ENCODE measurements around the gene MYO5B. TPM values are rescaled to one million over a fixed set of nuclear protein-coding genes. Genes with fewer than 3 reads are reported as not detected.

The MYO5B gene
- total RNA-seq, 2 experiments from 2014 or later = 0.78 TPM; not detected in 1

DNA sequence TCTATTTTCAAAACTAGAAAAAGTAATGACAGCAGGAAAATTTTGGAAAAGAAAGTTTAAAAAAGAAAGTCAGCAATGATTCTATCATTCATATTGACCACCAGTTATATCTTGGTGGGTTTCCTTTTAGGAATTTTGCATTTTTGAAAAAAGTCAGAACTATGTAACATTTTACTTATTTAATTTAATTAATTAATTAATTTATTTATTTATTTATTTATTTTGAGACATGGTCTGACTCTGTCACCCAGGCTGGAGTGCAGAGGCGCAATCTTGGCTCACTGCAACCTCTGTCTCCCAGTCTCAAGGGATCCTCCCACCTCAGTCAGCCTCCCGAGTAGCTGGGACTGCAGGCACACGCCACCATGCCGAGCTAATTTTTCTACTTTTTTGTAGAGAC is 231.7 kb downstream of the MYO5B start:
- H3K36me3 Mint-ChIP-seq = no peaks in the 10 kb centered on the region
- H3K27me3 Mint-ChIP-seq = peaks cover 19% of the 10 kb centered on the region
- H3K9me3 Mint-ChIP-seq = no peaks in the 10 kb centered on the region
- no peak overlapping the region for H3K4me3 Mint-ChIP-seq
- H3K27ac Mint-ChIP-seq = no peak overlapping the region
- DNase-seq = no peak
- H3K4me1 Mint-ChIP-seq = peaks cover 29% of the 10 kb centered on the region

DNA sequence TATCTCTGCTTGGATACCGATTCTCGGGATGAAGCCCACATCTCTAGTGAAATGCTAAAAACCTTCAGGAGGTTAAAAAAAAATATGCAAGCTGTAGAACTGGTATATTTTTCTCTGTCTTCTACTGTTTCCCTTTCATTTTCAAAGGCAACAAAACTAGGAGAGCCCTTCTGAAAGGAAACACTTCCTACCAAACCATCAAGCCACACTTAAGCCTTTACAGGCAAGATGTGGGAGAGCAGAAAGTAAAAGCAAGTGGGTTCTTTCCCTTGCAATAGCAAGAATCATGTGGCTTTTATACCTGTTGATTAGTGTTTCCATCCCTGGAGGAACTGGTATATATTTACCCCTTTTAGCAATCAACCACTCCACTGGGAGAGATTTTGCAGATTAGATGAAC is 233.7 kb downstream of the MYO5B start:
- Mint-ChIP-seq H3K27me3 (peaks cover 27% of the 10 kb centered on the region), H3K36me3 (no peaks in the 10 kb centered on the region), H3K9me3 (no peaks in the 10 kb centered on the region), H3K4me3 (no peak overlapping the region), H3K27ac (no peak overlapping the region), H3K4me1 (peaks cover 29% of the 10 kb centered on the region)
- no peak for DNase-seq

DNA sequence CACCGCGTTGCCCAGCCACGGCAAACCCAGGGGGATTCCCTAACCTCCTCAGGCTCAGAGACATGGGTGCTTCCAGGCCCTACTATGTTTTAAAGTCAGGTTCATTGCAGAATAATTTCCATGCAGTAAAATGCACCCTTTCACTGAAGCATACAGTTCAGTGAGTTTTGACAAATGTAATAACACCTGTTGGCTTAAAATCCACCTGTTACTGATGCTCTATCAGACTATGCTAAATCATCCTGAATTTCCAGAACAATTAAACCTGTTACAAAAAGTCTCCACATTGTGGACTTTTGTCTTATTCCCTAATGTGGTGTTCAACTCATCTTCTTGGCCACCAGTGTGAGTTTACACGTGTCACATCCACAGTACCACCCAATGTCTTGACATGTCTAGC is 234.6 kb downstream of the MYO5B start:
- H3K27me3 Mint-ChIP-seq = peaks cover 27% of the 10 kb centered on the region
- H3K27ac Mint-ChIP-seq = no peak overlapping the region
- H3K4me3 Mint-ChIP-seq = no peak overlapping the region
- no peak for DNase-seq
- peaks cover 29% of the 10 kb centered on the region for H3K4me1 Mint-ChIP-seq
- H3K9me3 Mint-ChIP-seq = no peaks in the 10 kb centered on the region
- no peaks in the 10 kb centered on the region for H3K36me3 Mint-ChIP-seq

DNA sequence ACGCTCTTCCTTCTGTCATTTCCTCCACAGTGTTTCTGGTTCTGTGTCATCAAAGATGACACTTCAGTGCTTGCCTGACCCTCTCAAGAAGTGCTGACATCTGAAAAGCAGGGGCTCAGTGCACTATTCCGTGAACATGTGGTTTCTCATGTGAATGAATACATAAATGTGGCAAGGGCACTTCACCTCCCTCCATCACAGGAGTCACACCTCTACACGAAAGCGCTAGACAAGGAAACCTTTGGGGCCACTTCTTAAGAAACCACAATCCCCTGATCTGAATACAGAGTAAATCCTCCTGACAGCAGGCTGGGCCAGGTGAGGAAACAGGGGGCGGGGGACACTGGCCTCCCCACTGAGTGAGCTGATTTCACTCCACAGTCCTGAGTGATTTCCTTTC is 235.8 kb downstream of the MYO5B start:
- H3K4me3 Mint-ChIP-seq = no peak overlapping the region
- H3K27me3 Mint-ChIP-seq = peaks cover 23% of the 10 kb centered on the region
- peaks cover 29% of the 10 kb centered on the region for H3K4me1 Mint-ChIP-seq
- peak; percentile 28 for DNase-seq
- H3K9me3 Mint-ChIP-seq = no peaks in the 10 kb centered on the region
- no peaks in the 10 kb centered on the region for H3K36me3 Mint-ChIP-seq
- H3K27ac Mint-ChIP-seq = peak overlapping the region; percentile 1

DNA sequence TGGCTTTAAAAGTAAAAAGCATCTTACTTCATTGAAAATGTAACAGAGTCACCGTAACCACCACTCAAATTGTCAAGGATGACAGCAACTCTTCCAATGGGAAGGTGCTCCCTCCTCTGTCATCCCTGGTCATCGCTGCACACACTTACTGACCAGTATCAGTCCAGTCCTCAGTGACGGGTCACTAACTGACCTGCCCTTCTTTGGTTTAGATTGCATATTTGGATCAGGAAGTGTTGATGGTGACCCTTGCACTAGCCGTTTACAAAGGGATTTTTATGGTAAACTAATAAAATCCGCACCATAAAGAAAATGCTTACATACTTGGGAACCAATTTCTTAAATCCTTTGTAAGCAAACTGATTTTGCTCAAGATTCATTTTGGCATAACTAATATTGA is 239.7 kb downstream of the MYO5B start:
- no peaks in the 10 kb centered on the region for H3K9me3 Mint-ChIP-seq
- peaks cover 27% of the 10 kb centered on the region for H3K27me3 Mint-ChIP-seq
- peaks cover 24% of the 10 kb centered on the region for H3K4me1 Mint-ChIP-seq
- no peak overlapping the region for H3K4me3 Mint-ChIP-seq
- H3K36me3 Mint-ChIP-seq = no peaks in the 10 kb centered on the region
- H3K27ac Mint-ChIP-seq = no peak overlapping the region
- DNase-seq = no peak

DNA sequence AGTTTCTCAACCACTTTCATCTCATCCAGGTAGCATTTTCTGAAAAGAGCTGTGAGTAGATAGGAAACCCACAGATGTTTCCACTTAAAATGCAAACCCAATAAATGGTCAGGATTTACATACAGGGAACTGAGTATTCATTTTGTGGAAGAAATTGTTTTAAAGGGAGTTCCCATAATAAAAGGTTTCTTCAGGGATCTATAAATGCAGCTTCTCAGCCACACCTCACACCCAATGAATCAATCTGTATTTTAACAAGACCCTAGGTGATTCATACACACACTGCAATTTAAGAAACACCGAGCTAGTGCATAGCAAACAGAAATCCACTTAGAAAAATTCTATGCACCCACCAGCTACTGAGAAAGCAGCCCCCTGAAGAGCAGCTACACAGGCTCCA is 241.6 kb downstream of the MYO5B start:
- Mint-ChIP-seq H3K36me3 (no peaks in the 10 kb centered on the region), H3K27me3 (peaks cover 19% of the 10 kb centered on the region)
- DNase-seq = no peak

DNA sequence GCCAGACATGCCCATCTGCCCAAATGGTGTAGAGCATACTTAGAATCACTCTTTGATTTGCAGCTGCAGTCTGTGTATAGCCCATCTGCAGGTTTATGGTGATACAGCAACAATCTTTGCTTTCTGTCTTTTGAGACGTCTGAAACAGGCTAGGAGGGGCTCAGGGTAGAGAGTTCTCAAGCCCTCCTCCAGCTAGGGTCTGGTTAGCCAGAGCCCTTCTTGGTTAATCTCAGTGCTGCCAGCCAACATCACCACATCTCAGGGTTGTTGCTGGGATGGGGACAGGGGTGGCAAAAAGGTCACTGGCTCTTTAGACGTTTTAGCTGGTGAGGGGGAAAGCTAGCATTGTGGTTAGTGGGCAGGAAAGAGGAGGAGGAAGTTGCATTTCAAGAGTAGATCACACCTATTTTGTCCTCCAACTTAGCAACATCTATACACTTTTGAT is 245.0 kb downstream of the MYO5B start:
- Mint-ChIP-seq H3K36me3 (no peaks in the 10 kb centered on the region), H3K4me3 (peak overlapping the region; percentile 56), H3K9me3 (no peaks in the 10 kb centered on the region), H3K4me1 (peaks cover 21% of the 10 kb centered on the region), H3K27me3 (peaks cover 9% of the 10 kb centered on the region), H3K27ac (no peak overlapping the region)
- DNase-seq = no peak

More for the DNA sequence above, 241.6 kb downstream of the MYO5B start:
- no peak overlapping the region for H3K27ac Mint-ChIP-seq
- no peak overlapping the region for H3K4me3 Mint-ChIP-seq
- H3K9me3 Mint-ChIP-seq = no peaks in the 10 kb centered on the region
- H3K4me1 Mint-ChIP-seq = peaks cover 19% of the 10 kb centered on the region

DNA sequence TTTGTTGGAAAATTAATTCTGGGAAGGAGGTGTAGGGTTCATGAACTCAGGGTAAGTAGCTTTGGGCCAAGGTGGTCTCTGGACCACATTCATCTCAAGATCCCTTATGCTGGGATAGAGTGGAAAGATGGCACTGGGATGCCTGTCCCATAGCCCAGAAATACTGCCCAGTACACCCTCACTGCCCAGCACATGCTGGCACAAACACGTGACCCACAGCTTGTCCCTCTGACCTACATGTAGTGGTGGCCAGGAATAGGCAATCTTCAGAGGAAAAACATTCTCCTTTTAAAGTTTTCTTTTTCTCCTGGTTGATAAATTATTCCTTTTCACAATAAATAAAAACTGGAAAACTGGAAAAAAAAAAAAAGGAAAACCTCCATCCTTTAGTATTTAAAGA is 246.0 kb downstream of the MYO5B start:
- Mint-ChIP-seq H3K4me3 (no peak overlapping the region), H3K9me3 (no peaks in the 10 kb centered on the region), H3K36me3 (no peaks in the 10 kb centered on the region), H3K27ac (no peak overlapping the region), H3K4me1 (peaks cover 22% of the 10 kb centered on the region), H3K27me3 (peaks cover 9% of the 10 kb centered on the region)
- no peak for DNase-seq

DNA sequence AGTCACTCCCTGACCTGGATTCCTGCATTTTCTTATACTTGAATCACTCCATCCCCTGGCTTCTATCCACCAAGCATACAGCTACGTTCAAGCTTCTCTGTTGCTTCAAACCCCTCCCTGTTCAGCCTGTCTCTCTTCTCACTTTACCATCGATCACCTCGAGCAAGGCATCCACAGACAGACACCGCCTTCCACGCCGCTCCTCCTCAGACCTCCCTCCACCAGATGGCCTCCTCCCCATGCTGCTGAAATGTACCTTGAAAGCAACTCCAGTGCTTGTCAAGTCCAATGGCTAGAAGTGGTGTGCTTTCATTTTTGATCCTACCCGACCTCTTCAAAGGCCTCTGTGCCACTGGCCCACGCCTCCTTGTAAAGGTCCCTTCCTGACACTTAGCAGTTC is 250.3 kb downstream of the MYO5B start:
- H3K9me3 Mint-ChIP-seq = no peaks in the 10 kb centered on the region
- H3K4me3 Mint-ChIP-seq = no peak overlapping the region
- H3K4me1 Mint-ChIP-seq = peaks cover 5% of the 10 kb centered on the region
- no peak for DNase-seq
- no peaks in the 10 kb centered on the region for H3K36me3 Mint-ChIP-seq
- H3K27ac Mint-ChIP-seq = no peak overlapping the region
- no peaks in the 10 kb centered on the region for H3K27me3 Mint-ChIP-seq

DNA sequence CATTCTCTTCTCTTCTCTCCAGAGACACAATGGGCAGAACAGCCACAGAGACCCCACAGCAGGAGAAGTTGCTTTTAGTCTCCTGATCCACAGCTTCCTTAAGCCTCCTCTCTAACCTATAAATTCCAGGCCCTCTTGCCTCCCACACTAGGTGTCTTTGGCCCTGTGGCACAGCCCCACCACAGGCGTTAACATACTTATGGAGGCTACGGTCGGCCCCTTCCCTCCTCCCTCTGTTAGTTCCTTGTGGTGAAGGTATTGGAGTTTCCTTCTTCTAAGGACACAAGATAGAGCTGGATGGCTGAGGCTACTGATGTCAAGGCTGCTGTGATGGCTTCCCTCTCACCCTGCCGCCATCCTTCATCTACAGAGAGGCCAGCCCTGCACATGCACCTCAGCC is 258.1 kb downstream of the MYO5B start:
- Mint-ChIP-seq H3K4me3 (no peak overlapping the region), H3K9me3 (no peaks in the 10 kb centered on the region), H3K4me1 (no peaks in the 10 kb centered on the region), H3K27me3 (no peaks in the 10 kb centered on the region), H3K36me3 (no peaks in the 10 kb centered on the region), H3K27ac (no peak overlapping the region)
- no peak for DNase-seq

DNA sequence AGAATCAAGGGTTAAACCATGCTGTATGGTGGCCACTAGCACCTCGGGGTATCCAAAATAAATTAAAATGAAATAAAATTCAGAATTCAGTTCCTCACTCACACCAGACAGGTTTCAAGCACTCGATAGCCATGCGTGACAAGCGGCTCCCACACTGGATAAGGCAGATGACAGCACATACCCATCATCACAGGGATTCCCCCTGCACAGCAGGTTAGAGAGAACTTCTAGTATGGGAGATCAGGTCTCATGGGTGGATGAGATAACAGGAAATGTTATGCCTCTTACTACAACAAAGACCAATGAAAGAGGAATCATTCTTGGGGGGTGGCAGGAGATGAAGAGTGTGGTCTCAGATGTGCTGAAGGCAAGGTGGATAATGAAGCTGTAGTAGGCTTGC is 259.7 kb downstream of the MYO5B start:
- H3K27me3 Mint-ChIP-seq = no peaks in the 10 kb centered on the region
- H3K27ac Mint-ChIP-seq = no peak overlapping the region

DNA sequence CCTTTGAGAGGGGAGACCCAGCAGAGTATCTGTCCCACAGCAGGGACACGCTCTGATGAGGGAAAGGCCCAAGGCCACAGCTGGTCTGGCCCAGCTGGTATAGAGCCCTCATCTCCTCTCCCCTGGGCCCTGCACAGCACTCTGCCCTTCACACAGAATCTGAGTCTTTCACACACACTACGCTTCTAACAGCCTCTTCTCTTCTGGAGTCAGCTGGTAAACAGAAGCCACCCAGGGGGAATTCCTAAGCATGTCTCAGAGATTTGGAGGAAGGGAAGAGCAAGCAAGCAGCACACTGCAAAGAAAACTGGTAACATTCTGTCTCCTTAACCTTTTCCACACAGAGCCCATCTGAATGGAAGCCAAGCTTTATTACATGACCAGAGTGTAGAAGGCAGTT is 260.5 kb downstream of the MYO5B start:
- Mint-ChIP-seq H3K9me3 (no peaks in the 10 kb centered on the region), H3K4me3 (no peak overlapping the region), H3K4me1 (no peaks in the 10 kb centered on the region), H3K27me3 (no peaks in the 10 kb centered on the region), H3K36me3 (no peaks in the 10 kb centered on the region), H3K27ac (no peak overlapping the region)
- no peak for DNase-seq

More for the DNA sequence above, 259.7 kb downstream of the MYO5B start:
- Mint-ChIP-seq H3K9me3 (no peaks in the 10 kb centered on the region), H3K36me3 (no peaks in the 10 kb centered on the region), H3K4me1 (no peaks in the 10 kb centered on the region), H3K4me3 (no peak overlapping the region)
- no peak for DNase-seq

DNA sequence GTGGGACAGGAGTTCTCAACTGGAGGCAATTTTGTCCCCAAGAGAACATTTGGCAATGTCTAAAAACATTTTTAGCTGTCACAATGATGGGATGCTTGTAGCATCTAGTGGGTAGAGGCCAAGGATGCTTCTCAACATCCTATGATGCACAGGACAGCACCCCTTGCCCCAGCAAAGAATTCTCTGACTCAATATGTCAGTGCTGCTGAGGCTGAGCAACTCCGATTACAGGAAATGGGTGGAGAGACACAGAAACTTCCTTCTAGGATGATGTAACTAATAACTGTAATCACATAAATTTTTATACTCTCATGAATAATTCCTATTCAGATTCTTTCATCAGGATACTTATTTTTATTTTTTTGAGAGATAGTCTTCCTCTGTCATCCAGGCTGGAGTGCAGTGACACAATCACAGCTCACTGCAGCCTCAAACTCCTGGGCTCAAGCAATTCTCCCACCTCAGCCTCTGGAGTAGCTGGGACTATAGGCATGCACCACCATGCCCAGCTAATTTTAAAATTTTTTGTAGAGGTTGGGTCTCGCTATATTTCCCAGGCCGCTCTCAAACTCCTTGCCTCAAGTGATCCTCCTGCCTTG is 261.3 kb downstream of the MYO5B start:
- no peaks in the 10 kb centered on the region for H3K36me3 Mint-ChIP-seq
- no peak overlapping the region for H3K27ac Mint-ChIP-seq
- H3K27me3 Mint-ChIP-seq = no peaks in the 10 kb centered on the region
- H3K9me3 Mint-ChIP-seq = no peaks in the 10 kb centered on the region
- no peak for DNase-seq
- H3K4me1 Mint-ChIP-seq = no peaks in the 10 kb centered on the region
- H3K4me3 Mint-ChIP-seq = no peak overlapping the region

DNA sequence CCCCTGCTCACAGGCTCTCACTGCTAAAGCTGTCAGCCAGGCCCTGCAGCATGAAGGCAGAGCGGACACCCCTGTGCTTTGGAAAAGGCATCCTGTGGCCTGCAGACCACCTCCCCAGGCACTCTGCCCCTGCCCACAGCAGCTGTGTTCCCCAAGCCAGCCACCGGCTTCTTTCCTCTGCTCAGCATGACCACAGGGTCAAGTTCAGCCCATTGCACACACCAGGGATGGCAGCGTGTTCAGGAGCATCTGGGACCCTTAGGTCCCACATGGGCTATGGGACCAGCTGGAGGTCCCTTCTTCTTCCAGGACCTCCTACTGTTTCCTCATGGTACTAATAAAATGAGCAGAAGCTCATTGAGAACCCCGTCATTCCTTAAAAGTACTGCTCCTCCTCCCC is 263.2 kb downstream of the MYO5B start:
- Mint-ChIP-seq H3K4me1 (no peaks in the 10 kb centered on the region), H3K36me3 (no peaks in the 10 kb centered on the region)
- DNase-seq = no peak

DNA sequence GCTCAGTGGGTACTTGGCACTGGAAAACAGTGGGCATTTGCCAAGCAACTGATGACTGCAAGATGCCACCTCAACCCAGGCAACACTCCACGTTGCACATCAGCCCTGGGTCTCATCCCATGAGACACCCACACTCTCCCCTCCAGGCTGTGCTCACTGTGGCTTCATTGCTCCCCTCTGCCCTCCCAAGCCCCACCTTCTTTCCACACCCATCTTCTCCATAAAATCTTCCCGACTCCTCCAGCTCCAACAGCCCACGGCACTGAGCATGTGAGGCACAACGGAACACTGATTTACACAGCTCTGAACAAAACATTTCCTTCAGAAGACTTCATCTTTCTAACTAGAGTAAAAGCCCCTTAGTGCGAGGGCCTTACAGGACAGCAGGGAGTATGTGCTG is 263.8 kb downstream of the MYO5B start:
- Mint-ChIP-seq H3K36me3 (no peaks in the 10 kb centered on the region), H3K27me3 (no peaks in the 10 kb centered on the region), H3K27ac (no peak overlapping the region), H3K4me1 (no peaks in the 10 kb centered on the region), H3K4me3 (no peak overlapping the region), H3K9me3 (no peaks in the 10 kb centered on the region)
- DNase-seq = no peak

More for the DNA sequence above, 263.2 kb downstream of the MYO5B start:
- Mint-ChIP-seq H3K4me3 (no peak overlapping the region), H3K27me3 (no peaks in the 10 kb centered on the region), H3K27ac (no peak overlapping the region), H3K9me3 (no peaks in the 10 kb centered on the region)

DNA sequence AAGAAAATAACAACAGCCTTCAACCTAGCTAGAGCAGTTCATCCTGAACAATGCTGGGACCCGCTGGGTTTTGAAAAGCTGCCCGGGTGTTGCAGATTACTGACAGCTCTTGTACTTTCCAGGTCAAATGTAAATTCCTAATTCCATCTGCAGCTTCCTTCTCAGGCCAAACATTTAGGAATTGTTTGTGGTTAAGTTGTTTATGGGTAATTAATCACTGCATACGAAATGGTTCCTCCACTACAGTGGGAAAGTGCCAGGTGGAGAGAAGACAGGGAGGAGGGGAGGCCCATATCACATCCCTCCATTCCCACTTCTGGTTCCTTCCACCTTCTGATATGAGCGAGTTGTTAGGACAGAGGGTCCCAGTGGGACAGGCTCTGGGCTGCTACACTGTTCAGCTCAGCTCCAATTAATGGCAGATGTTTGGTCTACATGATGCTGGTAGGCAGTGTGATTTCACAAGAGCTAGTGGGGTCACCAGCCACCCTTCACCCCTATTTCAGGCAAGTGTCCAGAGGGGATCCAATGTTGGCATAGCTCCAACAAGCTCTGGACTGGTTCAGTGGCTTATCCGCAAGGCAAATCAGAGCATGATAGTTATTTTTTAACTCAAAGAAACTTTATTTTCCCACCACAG is 268.7 kb downstream of the MYO5B start:
- Mint-ChIP-seq H3K27me3 (peaks cover 4% of the 10 kb centered on the region), H3K36me3 (no peaks in the 10 kb centered on the region), H3K27ac (no peak overlapping the region), H3K9me3 (no peaks in the 10 kb centered on the region), H3K4me1 (no peaks in the 10 kb centered on the region), H3K4me3 (no peak overlapping the region)
- no peak for DNase-seq

Measured in activated naive CD8-positive, alpha-beta T cell treated with anti-CD3 and anti-CD28 coated beads for 36 hours (primary cell).